Erythroblast (primary cell): ENCODE data around the gene BAIAP3.
"Not testable (repeated sequence)": the region's sequence is repeated elsewhere in the genome, so short reads cannot be mapped to it uniquely, and the experiment has no call there.

Source experiments
- GATA1 ChIP-seq: IDR thresholded peaks from 2 replicates; pipeline ENCODE4 v1.6.1; 2011; ENCODE audit warnings: low read depth, mild to moderate bottlenecking, control low read depth, low read length, moderate library complexity
- POLR2A ChIP-seq: IDR thresholded peaks from 2 replicates; pipeline ENCODE4 v1.6.1; 2011; ENCODE audit warnings: mild to moderate bottlenecking, low read length

DNA sequence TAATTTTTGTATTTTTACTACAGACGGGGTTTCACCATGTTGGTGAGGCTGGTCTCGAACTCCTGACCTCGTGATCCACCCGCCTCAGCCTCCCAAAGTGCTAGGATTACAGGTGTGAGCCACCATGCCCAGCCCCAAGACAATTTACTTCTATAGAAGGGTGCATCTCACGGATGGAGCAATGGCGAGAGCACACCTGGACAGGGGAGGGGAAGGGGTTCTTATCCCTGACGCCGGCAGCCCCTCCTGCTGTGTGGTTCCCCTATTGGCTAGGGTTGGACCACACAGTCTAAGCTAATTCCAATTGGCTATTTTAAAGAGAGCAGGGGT lies 36.8 kb upstream of the BAIAP3 start:
- not testable (repeated sequence) for TF ChIP-seq POLR2A, GATA1
